Testis (tissue), 3 donors: ENCODE measurements around the gene CNTN4. TPM values are rescaled to one million over a fixed set of nuclear protein-coding genes. Genes with fewer than 3 reads are reported as not detected.

Experiments
- DNase-seq: peaks from one replicate; pipeline ENCODE4 v3.0.0-alpha.2; 2019
- H3K27ac ChIP-seq, 2 donors: fragments of 200-600 bp; sonication (generic); one replicate each; pipeline ENCODE4 v1.5.1; 2019
- H3K27me3 ChIP-seq: fragments of 200-600 bp; sonication (generic); one replicate; pipeline ENCODE4 v1.5.1; 2019
- H3K36me3 ChIP-seq: fragments of 200-600 bp; sonication (generic); one replicate; pipeline ENCODE4 v1.5.1; 2017; ENCODE audit warnings: low read depth; ENCODE audit errors: missing control alignments
- H3K4me1 ChIP-seq: fragments of 200-600 bp; sonication (generic); one replicate; pipeline ENCODE4 v1.5.1; 2019
- H3K4me3 ChIP-seq, 2 donors: fragments of 200-600 bp; sonication (generic); one replicate each; pipeline ENCODE4 v1.5.1; 2017 to 2019
- H3K9me3 ChIP-seq: fragments of 200-600 bp; sonication (generic); one replicate; pipeline ENCODE4 v1.5.1; 2017
- POLR2A ChIP-seq: fragments of 450-650 bp; IDR thresholded peaks from one replicate; pipeline ENCODE4 v1.6.1; 2017; ENCODE audit warnings: antibody characterized with exemption, mild to moderate bottlenecking, moderate library complexity
- WGBS, 2 donors: methylation state at CpG; one replicate each; pipeline ENCODE4 v1.1.5; 2018; 5-methylcytosine and 5-hydroxymethylcytosine counted together
- intact Hi-C: fragments of 100-400 bp; cut with DNase I; formaldehyde crosslinking; loops from one replicate; pipeline ENCODE4 v1.15.1; 2023; ENCODE audit warnings: low total_unique reads
- polyA plus RNA-seq: library from polyadenylated mRNA; stranded (reverse); fragments of 350-450 nt; fragmentation: Illumina TruSeq; extraction: RNeasy Lipid Tissue Mini Kit (QIAGEN cat#74804); gene quantifications from one replicate; pipeline ENCODE4 v1.2.3, GENCODE V29; 2014; ENCODE audit warnings: low read depth, low replicate concordance; ENCODE audit not compliant: insufficient read depth
- total RNA-seq, 2 donors: library from RNA; depleted of rRNA; stranded (reverse); fragments of >200 nt; gene quantifications; one replicate each; pipeline ENCODE4 v1.2.3, GENCODE V29; 2016
- TF ChIP-seq, protein P1 (sequence below), 3 experiments: fragments of 450-650 bp in 2 of 3; fragments of 200-600 bp in 1 of 3; sonication (generic) in 1 of 3; IDR thresholded peaks; one replicate each; pipeline ENCODE4 v1.5.1; 2016 to 2019; ENCODE audit warnings: antibody characterized with exemption in 3 of 3, mild to moderate bottlenecking in 2 of 3, moderate library complexity in 1 of 3

The CNTN4 gene
- total and polyA plus RNA-seq, 3 donors from 2014 or later = 10.4 to 37.7 (median 19.6) TPM

- 94 to 95% methylated on average over 13 of the region's 13 CpGs for WGBS, 2 donors
- intact Hi-C loops = no loop called here
- Histone ChIP-seq H3K27me3 (no peaks in the 10 kb centered on the region), H3K4me3 (no peak overlapping the region), H3K36me3 (no peaks in the 10 kb centered on the region), H3K27ac (no peak overlapping the region), H3K9me3 (no peaks in the 10 kb centered on the region), H3K4me1 (no peaks in the 10 kb centered on the region)
- TF ChIP-seq, protein P1, sequence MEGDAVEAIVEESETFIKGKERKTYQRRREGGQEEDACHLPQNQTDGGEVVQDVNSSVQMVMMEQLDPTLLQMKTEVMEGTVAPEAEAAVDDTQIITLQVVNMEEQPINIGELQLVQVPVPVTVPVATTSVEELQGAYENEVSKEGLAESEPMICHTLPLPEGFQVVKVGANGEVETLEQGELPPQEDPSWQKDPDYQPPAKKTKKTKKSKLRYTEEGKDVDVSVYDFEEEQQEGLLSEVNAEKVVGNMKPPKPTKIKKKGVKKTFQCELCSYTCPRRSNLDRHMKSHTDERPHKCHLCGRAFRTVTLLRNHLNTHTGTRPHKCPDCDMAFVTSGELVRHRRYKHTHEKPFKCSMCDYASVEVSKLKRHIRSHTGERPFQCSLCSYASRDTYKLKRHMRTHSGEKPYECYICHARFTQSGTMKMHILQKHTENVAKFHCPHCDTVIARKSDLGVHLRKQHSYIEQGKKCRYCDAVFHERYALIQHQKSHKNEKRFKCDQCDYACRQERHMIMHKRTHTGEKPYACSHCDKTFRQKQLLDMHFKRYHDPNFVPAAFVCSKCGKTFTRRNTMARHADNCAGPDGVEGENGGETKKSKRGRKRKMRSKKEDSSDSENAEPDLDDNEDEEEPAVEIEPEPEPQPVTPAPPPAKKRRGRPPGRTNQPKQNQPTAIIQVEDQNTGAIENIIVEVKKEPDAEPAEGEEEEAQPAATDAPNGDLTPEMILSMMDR (IDR thresholded peaks at IDR 0.05) = no peak
- TF ChIP-seq POLR2A = no peak
- DNase-seq = no peak
These were observed 938.5 kb downstream of the CNTN4 start for GRCh38 chr3:3037156-3037555.

- 73 to 77% methylated on average over 25 of the region's 25 CpGs for WGBS, 2 donors
- no peaks in the 10 kb centered on the region for H3K36me3 ChIP-seq
- TF ChIP-seq POLR2A = no peak
- TF ChIP-seq, protein P1 (IDR thresholded peaks at IDR 0.05) = no peak
- no peak overlapping the region for H3K27ac ChIP-seq
- intact Hi-C loops = no loop called here
- no peak for DNase-seq
- H3K27me3 ChIP-seq = no peaks in the 10 kb centered on the region
- no peaks in the 10 kb centered on the region for H3K9me3 ChIP-seq
- H3K4me3 ChIP-seq = no peak overlapping the region
- no peaks in the 10 kb centered on the region for H3K4me1 ChIP-seq
These were observed 939.7 kb downstream of the CNTN4 start for GRCh38 chr3:3038201-3038991.

GRCh38 chr3:3053974-3054373, 955.3 kb downstream of the CNTN4 start:
- Histone ChIP-seq H3K27ac (no peak overlapping the region), H3K4me1 (no peaks in the 10 kb centered on the region), H3K9me3 (no peaks in the 10 kb centered on the region), H3K4me3 (no peak overlapping the region), H3K36me3 (no peaks in the 10 kb centered on the region), H3K27me3 (no peaks in the 10 kb centered on the region)
- intact Hi-C loops = no loop called here
- 47 to 60% methylated on average over 4 of the region's 4 CpGs for WGBS, 2 donors
- TF ChIP-seq POLR2A = no peak
- TF ChIP-seq, protein P1 (IDR thresholded peaks at IDR 0.05) = no peak
- DNase-seq = no peak

DNA sequence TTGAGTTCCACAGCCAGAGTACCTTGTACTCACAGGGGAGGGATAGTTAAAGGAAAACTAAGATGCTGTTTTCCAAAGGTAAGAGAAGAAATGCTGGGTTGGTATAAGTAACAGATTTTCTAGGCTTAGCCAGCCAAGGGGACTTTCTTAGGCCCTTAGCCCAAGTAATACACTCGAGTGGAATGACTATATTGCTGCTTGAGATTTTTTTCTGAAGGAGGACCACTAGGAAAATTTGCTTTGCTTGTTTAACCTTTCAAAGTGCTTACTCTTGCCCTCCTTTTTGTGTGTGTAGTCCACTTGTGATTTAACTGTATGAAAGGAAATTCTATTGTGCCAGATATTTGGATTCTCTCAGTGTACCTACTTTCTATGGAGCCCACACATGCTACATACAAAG, 961.0 kb downstream of the CNTN4 start:
- Histone ChIP-seq H3K4me1 (no peaks in the 10 kb centered on the region), H3K27ac (no peak overlapping the region), H3K36me3 (no peaks in the 10 kb centered on the region), H3K4me3 (no peak overlapping the region), H3K27me3 (no peaks in the 10 kb centered on the region), H3K9me3 (no peaks in the 10 kb centered on the region)
- no peak for DNase-seq
- TF ChIP-seq POLR2A = no peak
- TF ChIP-seq, protein P1 (IDR thresholded peaks at IDR 0.05) = no peak
- 76 to 85% methylated on average over 1 of the region's 1 CpG for WGBS, 2 donors
- intact Hi-C loops = no loop called here

- no peaks in the 10 kb centered on the region for H3K27me3 ChIP-seq
- intact Hi-C loops = no loop called here
- 59 to 74% methylated on average over 4 of the region's 4 CpGs for WGBS, 2 donors
- H3K4me1 ChIP-seq = no peaks in the 10 kb centered on the region
- H3K36me3 ChIP-seq = no peaks in the 10 kb centered on the region
- TF ChIP-seq POLR2A = no peak
- TF ChIP-seq, protein P1 (IDR thresholded peaks at IDR 0.05) = no peak
- DNase-seq = no peak
- H3K27ac ChIP-seq = no peak overlapping the region
- H3K4me3 ChIP-seq = no peak overlapping the region
- no peaks in the 10 kb centered on the region for H3K9me3 ChIP-seq
These were observed 965.6 kb downstream of the CNTN4 start for GRCh38 chr3:3064297-3064696.
